GM18873 (cell line): ENCODE measurements around the gene PAK6.

ENCODE experiments used
- ATAC-seq: cut with Tn5 transposase; IDR thresholded peaks from one replicate; pipeline ENCODE4 v1.9.1; 2021; ENCODE audit warnings: mild to moderate bottlenecking, moderate library complexity, moderate number of reproducible peaks; ENCODE audit not compliant: unreplicated experiment, low FRiP score

PAK6 gene

DNA sequence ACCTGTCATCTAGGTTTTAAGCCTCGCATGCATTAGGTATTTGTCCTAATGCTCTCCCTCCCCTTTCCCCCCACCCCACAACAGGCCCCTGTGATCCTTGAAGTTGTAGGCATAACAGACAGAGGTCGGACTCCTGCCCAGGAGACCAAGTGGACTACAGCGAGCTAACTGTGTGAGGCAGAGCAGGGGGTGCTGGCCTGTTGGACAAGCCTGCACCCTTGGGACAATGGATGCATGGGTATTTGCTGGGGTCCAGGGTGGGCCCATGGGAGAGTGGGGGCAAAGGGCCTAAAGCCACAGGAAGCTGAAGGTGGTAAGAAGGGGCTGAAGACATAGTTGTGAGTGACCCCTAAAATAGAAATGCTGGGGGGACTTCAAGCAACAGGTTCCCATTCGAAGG, 66.4 kb downstream of the PAK6 start:
- no peak for ATAC-seq

DNA sequence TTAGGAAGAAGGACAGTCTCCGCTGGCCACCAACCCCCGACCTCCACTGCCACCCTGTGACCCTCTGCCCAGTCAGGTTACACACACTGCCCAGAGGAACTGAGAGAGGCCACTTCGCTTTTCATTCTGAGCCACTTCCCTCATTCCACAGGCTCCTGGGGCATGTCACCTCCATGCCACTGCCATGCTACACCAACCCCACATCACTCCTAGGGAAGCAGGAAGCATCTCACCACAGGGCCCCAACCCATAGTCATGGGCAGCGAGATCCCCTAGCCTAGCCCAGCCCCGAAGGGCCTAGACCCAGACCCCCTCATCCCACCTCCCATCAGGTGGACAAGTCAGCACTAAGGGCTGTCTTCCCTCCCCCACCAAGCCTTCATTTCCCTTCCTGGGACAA, 67.5 kb downstream of the PAK6 start:
- ATAC-seq: no peak

DNA sequence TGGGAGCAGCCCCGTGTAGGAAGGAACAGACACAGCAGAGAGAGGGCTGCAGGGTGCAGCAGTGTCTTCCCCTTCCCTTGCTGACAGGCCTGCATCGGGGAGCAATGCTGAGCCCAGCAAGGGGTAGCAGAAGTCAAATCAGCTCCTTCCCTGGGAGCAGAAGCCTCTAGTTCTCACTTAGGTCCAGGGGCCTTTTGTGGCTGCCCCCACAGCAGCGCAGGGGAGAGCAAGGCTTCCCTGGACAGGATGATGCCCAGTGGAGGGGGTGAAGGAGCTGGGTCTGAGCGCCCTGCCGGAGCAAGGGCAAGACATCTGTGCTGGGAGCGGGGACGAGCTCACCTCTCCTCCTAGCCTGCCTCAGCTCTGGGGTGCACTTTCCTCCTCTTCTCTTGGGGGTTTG, 68.0 kb downstream of the PAK6 start:
- no peak for ATAC-seq

DNA sequence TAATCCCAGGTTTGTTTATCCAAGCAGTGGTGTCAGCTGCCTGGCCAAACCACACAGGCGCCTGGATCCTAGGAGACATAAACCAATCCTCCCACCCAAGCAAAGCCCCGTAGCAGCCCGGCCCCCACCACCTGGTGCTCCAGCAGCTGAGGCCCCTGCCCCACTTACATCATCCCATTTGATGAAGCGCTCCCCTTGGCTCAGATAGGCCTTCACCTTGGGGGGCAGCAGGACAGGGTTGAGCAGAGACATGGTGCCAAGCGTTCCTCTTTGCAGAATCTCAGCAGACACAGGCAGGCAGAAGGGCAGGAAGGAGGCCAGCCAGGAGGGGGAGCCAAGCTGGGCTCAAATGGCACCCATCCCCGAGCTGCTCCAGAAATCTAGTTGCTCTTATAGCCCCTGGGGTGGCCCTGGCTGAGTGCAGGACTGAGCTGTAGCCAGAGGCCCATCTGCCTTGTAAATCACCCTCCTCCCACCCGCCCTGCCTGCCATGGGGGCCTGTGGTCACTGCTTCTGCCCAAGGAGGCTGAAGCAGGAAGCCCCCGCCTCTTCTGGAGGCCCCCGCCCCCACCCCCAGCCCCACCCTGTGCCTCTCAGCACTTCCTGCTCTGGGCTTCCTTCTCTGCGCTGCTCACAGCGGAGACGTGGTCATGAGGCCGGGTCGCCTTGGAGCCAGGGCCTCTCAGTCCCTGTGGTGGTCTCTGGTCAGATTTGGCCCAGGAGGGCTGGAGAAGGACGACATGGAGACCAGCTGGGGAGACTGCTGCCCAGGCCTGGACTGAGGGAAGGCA, 68.8 kb downstream of the PAK6 start, which contains the start of gene PLCB2:
Gene PLCB2, minus strand, starts transcription at position 515 of the 791 bp plus-strand sequence. Its CDS starts 263 bp downstream, at position 252.
- no peak for ATAC-seq

DNA sequence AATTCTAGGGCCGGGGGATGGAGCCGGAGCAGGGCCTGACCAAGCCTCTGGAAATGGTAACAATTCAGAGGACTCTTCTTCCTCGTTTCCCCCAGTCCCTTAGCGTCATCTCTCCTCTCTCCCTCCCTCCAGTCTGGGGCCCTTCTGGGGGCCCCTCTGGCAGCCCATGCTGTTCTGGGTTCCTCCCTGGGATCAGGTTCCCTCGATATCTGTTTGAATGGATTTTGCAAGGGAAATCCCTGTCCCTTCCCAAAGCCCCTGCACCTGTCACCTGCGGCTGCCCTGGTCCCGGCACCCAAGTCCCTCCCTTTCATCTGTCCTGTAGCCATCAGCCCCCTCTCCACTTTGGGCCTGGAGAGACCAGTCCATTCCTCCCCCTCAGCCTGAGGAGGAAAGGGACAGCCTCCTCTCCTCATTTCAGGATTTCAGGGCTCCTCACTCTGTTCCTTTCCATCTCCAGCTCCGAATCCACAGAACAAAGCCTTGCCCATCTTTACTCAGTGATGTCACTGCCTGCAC, 70.5 kb downstream of the PAK6 start:
- ATAC-seq: no peak

DNA sequence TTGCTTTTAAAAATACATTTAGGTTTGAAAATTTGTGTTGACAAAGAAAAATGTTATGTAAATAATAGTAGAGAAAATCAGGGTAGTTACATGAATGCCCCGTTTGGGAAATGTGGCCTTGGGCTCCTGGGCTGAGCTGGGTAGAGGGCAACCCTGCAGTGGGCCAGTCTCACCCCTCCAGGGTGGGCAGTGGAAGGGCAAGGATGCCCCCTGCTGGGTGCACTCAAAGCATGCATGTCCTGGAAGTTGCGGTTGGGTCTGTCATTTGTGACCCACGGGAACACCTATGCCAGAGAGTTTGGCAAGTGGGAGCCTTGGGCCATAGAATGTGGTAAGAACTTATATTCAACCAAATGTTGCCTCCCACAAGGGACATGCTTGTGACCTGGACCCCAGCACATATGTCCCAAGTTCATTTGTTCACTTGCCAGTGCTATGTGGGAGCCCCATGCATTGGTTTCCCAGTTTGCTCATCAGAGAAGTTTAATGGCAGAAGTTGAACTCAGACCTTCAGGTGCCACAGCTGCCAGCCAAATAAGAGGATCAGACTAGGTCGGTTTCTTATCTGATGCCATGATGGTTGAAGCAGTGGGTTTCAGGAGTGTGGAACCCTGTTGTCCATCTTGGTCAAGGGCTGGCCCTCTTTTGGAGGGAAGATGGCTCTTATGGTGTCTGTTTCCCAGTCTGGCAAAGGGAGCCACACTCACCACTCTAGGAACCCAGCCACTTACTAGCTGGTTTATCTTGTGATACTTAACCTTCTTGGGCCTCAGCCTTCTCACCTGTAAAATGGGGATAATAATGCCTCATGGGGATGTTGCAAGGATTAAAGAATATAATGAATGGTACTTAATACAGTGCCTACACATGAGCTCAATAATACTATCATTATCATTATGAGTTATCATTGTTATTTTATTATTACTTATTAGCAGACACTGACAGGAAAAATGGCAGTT, 71.4 kb downstream of the PAK6 start:
- ATAC-seq: no peak

DNA sequence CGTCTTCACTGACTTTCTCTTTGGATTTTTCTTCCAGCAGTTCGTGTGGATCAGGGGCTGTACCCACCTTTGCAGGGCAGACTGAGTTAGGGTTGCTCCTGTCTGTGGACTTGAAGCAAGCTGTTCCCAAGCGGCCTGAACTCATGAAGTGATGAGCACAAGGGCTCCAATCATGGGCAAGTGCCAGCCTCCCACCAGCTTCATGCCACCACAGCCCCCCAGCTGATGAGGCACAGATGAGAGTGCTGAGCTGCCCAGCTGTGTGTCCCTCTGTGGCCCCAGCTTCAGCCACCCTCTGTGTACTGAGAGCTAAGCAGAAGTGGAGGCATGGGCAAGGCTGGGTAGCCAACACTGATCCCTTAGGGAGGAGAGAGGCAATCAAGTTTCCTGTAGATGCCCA, 72.1 kb downstream of the PAK6 start:
- ATAC-seq: no peak

DNA sequence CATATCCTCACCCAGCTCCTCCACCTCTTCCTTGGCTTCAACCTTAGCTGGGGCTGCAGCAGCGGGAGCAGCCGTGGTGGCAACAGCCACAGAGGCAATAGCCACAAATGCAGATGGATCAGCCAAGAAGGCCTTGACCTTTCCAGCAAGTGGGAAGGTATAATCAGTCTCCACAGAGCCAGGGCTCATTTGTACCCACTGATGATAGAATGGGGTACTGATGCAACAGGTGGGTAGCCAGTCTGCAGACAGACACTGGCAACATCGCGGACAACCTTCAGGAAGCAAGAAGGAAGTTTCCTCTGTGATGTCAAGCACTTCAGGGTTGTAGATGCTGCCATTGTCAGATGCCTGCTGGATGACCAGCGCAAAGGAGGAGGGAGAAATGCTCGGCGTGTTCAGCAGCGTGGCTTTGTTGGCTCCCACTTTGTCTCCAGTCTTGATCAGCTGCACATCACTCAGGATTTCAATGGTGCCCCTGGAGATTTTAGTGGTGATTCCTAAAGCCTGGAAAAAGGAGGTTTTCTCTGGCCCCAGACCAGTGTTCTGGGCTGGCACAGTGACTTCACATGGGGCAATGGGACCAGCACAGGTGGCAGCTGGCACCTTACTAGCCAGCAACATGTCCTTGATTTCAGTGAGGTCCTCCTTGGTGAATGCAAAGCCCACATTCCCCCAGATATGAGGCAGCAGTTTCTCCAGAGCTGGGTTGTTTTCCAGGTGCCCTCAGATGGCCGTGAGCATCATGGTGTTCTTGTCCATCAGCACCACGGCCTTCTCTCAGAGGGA, 73.7 kb downstream of the PAK6 start:
- ATAC-seq: no peak

DNA sequence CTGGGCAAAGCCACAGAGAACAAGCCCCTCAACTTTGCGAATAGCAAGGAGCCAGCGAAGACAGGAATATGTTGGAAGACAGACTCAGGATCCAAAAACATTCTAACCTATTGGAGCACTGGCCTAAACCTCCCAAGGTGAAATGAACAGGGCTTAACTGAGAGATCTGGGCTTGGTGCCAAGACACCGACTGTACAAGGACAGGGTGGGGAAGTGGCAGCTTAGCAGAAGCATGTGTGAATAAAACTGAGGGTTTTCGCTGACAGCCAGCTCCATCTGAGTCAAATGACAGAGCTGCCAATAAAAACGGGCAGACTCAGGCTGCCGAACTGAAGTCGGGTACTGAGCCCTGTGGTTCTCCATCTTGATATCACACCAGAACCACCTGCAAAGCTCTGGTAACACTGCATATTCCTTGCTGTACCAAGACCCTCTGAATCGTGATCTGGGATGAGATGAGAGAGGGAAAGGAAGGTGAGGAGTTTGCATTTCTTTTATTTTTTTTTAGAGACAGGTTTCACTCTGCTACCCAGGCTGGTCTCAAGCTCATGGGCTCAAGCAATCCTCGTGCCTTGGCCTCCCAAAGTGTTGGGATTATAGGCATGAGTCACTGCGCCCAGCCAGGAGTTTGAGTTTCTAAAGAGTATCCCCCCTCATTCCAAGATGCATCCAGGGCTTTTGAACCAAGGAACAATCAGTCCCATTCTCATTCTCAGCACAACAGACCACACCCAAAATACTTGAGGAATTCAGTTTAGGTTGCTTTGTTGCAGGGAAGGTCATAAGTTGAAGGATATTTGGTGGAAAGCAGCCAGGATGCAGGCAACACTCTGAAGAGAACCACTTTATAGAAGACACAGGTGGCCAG, 74.9 kb downstream of the PAK6 start:
- ATAC-seq: no peak

DNA sequence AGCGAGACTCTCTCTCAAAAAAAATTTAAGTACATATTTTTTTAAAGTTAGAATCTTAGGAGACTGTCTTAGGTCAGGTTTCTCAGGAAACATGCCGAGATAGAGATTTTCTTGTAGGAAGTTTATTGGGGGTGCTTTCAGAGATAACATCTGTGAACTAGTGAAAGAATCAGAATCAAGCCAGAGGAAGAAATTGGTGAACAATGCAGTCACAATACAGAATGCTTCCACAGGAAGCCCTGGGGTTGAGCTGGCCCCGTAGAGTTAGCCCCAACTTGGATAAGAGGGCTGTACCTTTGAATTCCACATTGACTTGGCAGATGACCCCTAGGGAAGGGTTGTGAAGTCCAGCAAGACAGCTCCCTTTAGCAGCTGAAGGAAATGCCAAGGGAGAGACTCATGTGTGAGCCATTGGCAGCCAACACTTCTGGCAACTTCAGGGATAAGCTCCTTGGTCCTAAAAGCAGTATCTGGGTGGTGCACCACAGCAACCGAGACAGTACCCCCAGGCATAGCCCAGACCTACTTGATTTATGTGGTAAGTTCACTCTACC, 75.9 kb downstream of the PAK6 start:
- ATAC-seq: no peak

DNA sequence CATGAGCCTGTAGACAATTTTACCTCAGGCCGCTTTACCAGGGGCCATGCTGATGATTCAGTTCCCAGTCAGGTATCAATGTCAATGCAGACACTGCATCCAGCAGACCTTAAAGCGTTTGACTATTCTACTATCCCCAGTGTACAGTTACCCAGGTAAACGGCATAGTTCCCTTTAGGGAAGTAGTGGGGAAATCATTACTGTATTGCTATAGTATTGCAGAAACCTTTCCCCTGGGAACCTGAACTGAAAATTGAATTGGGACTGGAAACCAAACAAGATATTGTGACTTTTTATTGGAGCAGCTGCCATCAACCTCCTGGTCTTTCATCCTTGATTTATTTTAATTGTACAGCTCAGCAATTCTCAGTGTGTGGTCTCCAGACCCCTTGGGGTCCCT, 78.1 kb downstream of the PAK6 start:
- no peak for ATAC-seq

DNA sequence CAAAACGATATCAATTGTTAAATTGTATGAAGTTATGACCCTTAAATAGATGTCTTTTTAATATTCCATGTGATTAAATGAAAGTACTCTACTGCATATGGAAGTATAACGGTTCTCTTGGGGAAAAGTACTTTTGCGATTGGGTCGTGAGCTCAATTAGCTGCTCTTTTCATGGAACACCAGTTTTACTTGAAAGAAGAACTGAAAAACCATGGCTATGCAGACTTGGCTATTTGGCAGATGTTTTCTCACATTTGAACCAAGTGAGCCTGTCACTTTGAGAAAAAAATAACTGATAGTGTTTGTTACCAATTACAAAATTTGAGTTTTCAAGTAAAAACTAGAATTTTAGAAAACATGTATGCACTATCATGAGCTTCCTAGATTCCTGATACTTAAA, 78.7 kb downstream of the PAK6 start:
- ATAC-seq: no peak

DNA sequence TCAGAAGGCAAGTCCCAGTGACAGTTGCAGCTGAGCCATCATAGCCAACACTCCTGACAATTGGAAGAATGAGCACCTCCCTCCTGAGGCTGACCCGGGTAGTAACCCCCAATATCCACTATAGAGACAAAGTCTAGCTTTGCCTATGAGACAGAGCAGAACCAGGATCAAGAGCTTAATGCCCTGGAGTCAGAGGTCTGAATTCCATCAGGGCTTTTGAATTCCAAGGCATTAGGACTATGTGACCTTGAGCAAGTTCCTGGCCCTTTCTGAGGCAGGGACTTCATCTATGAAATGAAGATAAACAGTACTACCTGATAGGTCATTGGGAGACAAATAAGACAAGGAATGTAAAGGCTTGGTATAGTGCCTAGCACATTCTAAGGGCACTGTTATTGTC, 81.5 kb downstream of the PAK6 start:
- no peak for ATAC-seq

DNA sequence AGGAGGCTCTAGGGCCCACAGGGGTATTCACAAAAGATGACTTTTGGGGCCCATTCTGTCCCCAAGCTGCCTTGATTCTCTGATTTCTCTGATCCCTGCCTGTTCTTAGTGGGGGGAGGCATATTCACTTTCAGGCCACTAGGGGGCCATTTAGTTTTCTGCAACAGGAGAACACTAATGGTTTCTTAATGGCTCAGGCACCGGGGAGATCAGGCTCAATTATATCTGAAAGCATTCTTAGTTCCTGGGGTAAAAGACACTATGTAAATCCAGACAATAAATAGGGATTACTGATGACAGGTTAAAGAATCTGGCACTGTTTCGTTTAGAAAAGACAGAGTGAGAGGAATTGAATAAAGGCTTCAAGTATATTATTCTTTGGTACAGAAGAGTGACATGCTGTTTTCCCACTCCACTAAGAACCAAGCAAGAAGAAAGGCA, 82.1 kb downstream of the PAK6 start:
- no peak for ATAC-seq

DNA sequence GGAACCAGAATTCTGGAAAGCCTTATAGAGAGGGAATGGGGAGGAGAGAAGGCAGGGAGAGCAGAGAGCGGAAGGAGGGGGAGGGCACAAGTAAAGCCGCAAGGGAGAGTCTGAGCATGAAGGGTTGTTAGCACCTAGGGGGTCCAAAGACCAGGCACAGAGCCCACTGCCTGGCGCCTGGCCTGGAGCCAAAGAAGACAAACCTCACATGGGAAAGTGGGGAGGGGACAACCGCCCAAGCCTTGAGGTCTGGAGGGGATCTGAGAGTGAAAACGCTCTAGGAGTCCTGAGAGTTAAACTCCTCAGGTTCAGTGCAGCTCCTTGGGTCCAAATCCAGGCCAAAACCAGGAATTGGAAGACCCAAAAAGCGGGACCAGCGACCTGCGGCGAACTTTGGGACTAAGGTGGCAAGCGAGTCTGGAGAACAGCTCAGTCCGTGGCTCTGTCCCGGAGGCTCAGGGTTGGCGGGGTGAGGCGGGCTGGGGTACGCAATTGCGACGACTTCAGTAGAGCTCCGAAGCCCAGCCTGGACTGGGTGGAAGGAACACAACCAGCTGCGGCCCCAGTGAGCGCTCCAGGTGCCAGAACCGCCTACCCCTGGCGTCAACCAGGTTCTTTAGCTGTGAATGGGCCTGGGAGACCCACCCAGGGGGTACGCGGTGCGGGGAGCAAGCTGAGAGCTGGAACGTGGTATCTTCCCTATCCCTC, 83.8 kb downstream of the PAK6 start:
- no peak for ATAC-seq

DNA sequence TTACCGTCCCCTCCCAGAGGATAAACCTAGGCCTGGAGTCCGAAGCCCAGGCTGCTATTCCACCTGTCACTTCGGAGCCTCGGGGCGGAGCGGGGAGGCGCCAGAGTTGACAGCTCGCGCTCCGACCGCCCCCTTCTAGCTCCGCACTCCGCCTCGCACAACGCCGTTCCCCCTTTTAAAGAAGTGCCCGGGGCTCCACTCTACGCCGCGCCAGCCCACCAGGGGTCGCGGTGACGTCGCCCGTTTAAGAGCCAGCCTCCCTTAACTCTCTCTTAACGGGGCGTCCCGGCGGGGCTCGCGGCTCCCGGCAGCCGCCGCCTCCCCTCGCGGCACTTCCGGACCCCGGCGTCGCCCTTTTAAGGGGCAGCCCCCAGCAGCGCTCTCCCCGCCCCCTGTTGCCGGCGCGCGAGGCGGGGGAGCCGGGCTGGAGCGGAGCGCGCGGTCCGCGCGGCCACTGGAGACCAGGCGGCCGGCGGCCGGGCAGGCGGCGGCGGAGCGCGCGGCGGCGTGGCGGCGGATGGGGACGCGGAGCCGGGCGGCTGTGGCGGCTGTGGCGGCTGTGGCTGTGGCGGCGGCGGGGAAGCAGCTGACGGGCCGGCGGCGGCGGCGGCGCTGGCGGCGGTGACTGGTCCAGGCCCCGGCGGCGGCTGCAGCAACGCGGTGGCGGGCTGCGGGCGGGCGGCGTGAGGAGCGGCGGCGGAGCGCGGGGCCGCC, 84.5 kb downstream of the PAK6 start, which contains the start of gene INAFM2:
Gene INAFM2, plus strand, starts transcription at position 454 of the 714 bp plus-strand sequence. CDS start 364 bp downstream, outside the sequence.
- peak; percentile 77 for ATAC-seq
